Smooth muscle cell (in vitro differentiated cells): ENCODE data around the gene PAIP2B. TPM values are rescaled to one million over a fixed set of nuclear protein-coding genes. Genes with fewer than 3 reads are reported as not detected.

Source experiments
- DNase-seq: peaks from one replicate; lab custom pipeline; 2025; ENCODE audit not compliant: unreplicated experiment; lab: John Stamatoyannopoulos, UW
- H2AFZ ChIP-seq: fragments of 200-600 bp; sonication (generic); 2 replicates; pipeline ENCODE4 v1.6.0; 2016; ENCODE audit warnings: antibody characterized with exemption, low read depth, mild to moderate bottlenecking
- H3F3A ChIP-seq: fragments of 200-600 bp; sonication (generic); 2 replicates; pipeline ENCODE4 v1.6.0; 2017; ENCODE audit warnings: antibody characterized with exemption, low read depth
- H3K27ac ChIP-seq: fragments of 200-600 bp; sonication (generic); 2 replicates; pipeline ENCODE4 v1.5.1; 2016; ENCODE audit warnings: low read depth, mild to moderate bottlenecking
- H3K27me3 ChIP-seq: fragments of 200-600 bp; sonication (generic); 2 replicates; pipeline ENCODE4 v1.6.1; 2016; ENCODE audit warnings: low read depth, mild to moderate bottlenecking
- H3K36me3 ChIP-seq: fragments of 200-600 bp; sonication (generic); 2 replicates; pipeline ENCODE4 v1.5.1; 2016; ENCODE audit warnings: low read depth
- H3K4me1 ChIP-seq: fragments of 200-600 bp; sonication (generic); 2 replicates; pipeline ENCODE4 v1.5.1; 2016; ENCODE audit warnings: low read depth
- H3K4me2 ChIP-seq: fragments of 200-600 bp; sonication (generic); 2 replicates; pipeline ENCODE4 v1.6.0; 2016; ENCODE audit warnings: mild to moderate bottlenecking
- H3K4me3 ChIP-seq: fragments of 200-600 bp; sonication (generic); 2 replicates; pipeline ENCODE4 v1.5.1; 2016; ENCODE audit warnings: mild to moderate bottlenecking
- H3K79me2 ChIP-seq: fragments of 200-600 bp; sonication (generic); 2 replicates; pipeline ENCODE4 v1.6.0; 2016; ENCODE audit warnings: low read depth, mild to moderate bottlenecking
- H3K9ac ChIP-seq: fragments of 200-600 bp; sonication (generic); 2 replicates; pipeline ENCODE4 v1.6.0; 2016; ENCODE audit warnings: low read depth
- H3K9me3 ChIP-seq: fragments of 200-600 bp; sonication (generic); replicated peaks from 2 replicates; pipeline ENCODE4 v1.5.1; 2016; ENCODE audit warnings: low read depth
- H4K20me1 ChIP-seq: fragments of 200-600 bp; sonication (generic); 2 replicates; pipeline ENCODE4 v1.6.0; 2016; ENCODE audit warnings: low read depth
- WGBS: methylation state at CpG from one replicate; pipeline ENCODE4 v1.1.7; 2016; ENCODE audit warnings: low lambda C conversion rate; 5-methylcytosine and 5-hydroxymethylcytosine counted together
- polyA plus RNA-seq: library from polyadenylated mRNA; unstranded; fragments of >200 nt; fragmentation: Nextera tagmentation; extraction: Ambion mirVana; gene quantifications from 2 replicates; pipeline ENCODE4 v1.2.1, GENCODE V29; 2016
- total RNA-seq: library from RNA; depleted of rRNA; stranded (reverse); fragments of >200 nt; gene quantifications from 2 replicates; pipeline ENCODE4 v1.2.3, GENCODE V29; 2014
- TF ChIP-seq, protein P1 (sequence below): fragments of 200-600 bp; sonication (generic); IDR thresholded peaks from 2 replicates; pipeline ENCODE4 v1.5.1; 2017; ENCODE audit warnings: borderline replicate concordance, mild to moderate bottlenecking, antibody characterized with exemption; ENCODE audit not compliant: insufficient read depth, poor library complexity, severe bottlenecking

The PAIP2B gene
- total and polyA plus RNA-seq, 2 experiments from 2014 or later = 1.2 to 2.4 TPM

DNA sequence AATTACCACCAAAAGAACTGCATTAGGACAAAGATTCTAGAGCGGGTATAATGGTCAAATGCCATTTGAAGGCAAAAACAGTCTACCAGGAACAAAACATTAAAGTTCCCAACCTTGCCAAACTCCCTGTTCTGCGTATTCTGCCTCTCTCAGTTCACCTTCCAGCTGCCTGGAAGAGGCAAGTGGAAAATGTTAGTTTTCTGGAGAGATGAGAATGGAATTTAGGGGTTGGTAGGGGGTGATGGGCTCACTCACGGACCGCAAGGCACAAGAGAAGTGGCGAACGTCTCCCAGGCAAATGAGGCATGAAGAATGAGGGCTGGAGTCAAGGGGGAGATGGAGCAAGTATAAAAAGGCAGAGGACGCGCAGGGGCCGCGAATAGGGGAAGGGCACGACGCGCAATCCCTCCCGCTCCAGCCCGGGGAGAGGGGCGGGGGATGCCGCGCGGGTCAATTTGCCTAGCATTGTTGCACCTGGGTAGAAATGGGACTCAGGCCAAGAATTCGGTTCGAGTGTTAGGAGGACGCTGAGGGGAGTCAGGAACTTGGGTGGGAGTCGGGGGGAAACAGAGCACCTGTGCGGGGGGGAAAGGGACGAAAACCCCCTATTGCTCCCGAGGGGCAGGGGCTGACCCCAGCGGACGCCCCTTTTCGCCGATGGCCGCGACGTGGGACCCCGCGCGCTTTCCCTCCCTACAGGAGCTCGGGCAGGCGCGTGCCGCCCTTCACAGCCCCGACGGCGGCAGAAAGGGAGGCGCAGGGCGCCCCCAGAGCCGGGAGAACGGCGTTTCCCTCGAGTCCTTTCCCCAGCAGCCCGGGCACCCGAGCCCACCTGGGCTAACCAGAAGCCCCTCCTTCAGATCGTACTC lies 573 bp downstream of the PAIP2B start:
- no peaks in the 10 kb centered on the region for H3K79me2 ChIP-seq
- no peaks in the 10 kb centered on the region for H4K20me1 ChIP-seq
- no peaks in the 10 kb centered on the region for H3F3A ChIP-seq
- 3% methylated on average over 36 of the region's 52 CpGs for WGBS
- H3K27me3 ChIP-seq = peaks cover 13% of the 10 kb centered on the region
- H3K9me3 ChIP-seq = no peaks in the 10 kb centered on the region
- peak overlapping the region; percentile 73 for H3K4me3 ChIP-seq
- peaks cover 3% of the 10 kb centered on the region for H3K4me1 ChIP-seq
- peak overlapping the region; percentile 28 for H3K9ac ChIP-seq
- peak overlapping the region; percentile 93 for H3K4me2 ChIP-seq
- H3K27ac ChIP-seq = no peak overlapping the region
- H3K36me3 ChIP-seq = no peaks in the 10 kb centered on the region
- peak overlapping the region; percentile 92 for H2AFZ ChIP-seq
- DNase-seq = no peak
- TF ChIP-seq, protein P1, sequence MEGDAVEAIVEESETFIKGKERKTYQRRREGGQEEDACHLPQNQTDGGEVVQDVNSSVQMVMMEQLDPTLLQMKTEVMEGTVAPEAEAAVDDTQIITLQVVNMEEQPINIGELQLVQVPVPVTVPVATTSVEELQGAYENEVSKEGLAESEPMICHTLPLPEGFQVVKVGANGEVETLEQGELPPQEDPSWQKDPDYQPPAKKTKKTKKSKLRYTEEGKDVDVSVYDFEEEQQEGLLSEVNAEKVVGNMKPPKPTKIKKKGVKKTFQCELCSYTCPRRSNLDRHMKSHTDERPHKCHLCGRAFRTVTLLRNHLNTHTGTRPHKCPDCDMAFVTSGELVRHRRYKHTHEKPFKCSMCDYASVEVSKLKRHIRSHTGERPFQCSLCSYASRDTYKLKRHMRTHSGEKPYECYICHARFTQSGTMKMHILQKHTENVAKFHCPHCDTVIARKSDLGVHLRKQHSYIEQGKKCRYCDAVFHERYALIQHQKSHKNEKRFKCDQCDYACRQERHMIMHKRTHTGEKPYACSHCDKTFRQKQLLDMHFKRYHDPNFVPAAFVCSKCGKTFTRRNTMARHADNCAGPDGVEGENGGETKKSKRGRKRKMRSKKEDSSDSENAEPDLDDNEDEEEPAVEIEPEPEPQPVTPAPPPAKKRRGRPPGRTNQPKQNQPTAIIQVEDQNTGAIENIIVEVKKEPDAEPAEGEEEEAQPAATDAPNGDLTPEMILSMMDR = no peak

DNA sequence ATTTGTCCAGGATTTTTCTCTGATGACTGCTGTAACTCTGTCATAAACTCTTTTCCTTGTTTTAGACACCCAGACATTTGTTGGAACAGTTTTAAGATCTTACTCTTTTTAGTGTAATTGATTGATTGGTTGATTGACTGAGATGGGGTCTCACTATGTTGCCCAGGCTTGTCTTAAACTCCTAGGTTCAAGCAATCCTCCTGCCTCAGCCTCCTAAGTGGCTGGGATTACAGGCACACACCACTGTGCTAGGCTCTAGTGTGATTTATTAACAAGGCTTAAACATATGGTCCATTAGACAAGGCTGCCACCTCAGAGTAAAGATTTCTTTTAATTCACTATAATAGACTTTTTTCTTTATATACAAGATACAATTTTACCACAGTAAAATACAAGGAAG lies 2.0 kb downstream of the PAIP2B start:
- H3K9ac ChIP-seq = no peak overlapping the region
- H3K4me1 ChIP-seq = peaks cover 3% of the 10 kb centered on the region
- TF ChIP-seq, protein P1 = no peak
- no peak overlapping the region for H2AFZ ChIP-seq
- H3K27me3 ChIP-seq = peaks cover 13% of the 10 kb centered on the region
- no peaks in the 10 kb centered on the region for H4K20me1 ChIP-seq
- no peaks in the 10 kb centered on the region for H3K9me3 ChIP-seq
- no peak overlapping the region for H3K27ac ChIP-seq
- no peak for DNase-seq
- no peak overlapping the region for H3K4me3 ChIP-seq
- H3K36me3 ChIP-seq = no peaks in the 10 kb centered on the region
- no peak overlapping the region for H3K4me2 ChIP-seq
- no peaks in the 10 kb centered on the region for H3F3A ChIP-seq
- no peaks in the 10 kb centered on the region for H3K79me2 ChIP-seq

DNA sequence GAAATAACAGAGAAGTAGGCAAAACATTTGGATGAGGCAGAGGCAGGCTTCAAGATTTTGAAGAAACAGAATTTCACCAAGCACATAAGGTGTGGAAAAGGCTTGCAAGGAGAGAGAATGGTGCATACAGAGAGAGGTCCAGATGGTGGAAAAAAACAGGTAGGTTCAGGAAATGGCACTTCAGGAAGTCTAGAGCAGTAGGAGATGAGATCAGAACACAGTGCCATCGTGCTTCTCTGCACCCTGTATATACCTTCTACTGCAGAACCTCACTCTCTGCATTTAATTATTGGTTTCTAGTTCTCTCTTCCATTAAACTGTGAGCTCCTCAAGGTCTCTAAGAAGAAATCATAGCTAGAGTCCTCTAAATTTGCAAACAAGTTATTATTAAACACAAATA lies 2.4 kb downstream of the PAIP2B start:
- H3K4me3 ChIP-seq = no peak overlapping the region
- peaks cover 3% of the 10 kb centered on the region for H3K4me1 ChIP-seq
- TF ChIP-seq, protein P1 = no peak
- no peak overlapping the region for H3K9ac ChIP-seq
- 82% methylated on average over 1 of the region's 1 CpG for WGBS
- H3K27me3 ChIP-seq = peaks cover 13% of the 10 kb centered on the region
- H3K9me3 ChIP-seq = no peaks in the 10 kb centered on the region
- DNase-seq = no peak
- no peaks in the 10 kb centered on the region for H3K79me2 ChIP-seq
- no peak overlapping the region for H3K27ac ChIP-seq
- H2AFZ ChIP-seq = no peak overlapping the region
- no peaks in the 10 kb centered on the region for H3K36me3 ChIP-seq
- H3F3A ChIP-seq = no peaks in the 10 kb centered on the region
- no peaks in the 10 kb centered on the region for H4K20me1 ChIP-seq
- no peak overlapping the region for H3K4me2 ChIP-seq
